Astrocyte (in vitro differentiated cells and primary cell): ENCODE data around the gene ARAP2. TPM values are rescaled to one million over a fixed set of nuclear protein-coding genes. Genes with fewer than 3 reads are reported as not detected.

Experiments used
- DNase-seq: peaks from one replicate; pipeline ENCODE4 v3.0.0-alpha.2; 2010; ENCODE audit warnings: low read depth
- FAIRE-seq: peaks from 2 replicates; lab custom pipeline; 2011; peaks lifted over from hg19 to GRCh38; lab: Jason Lieb, UNC
- H2AFZ ChIP-seq: 2 replicates; pipeline ENCODE4 v1.6.0; 2012; ENCODE audit warnings: low read depth, low read length, inconsistent platforms
- H3K27ac ChIP-seq: 2 replicates; pipeline ENCODE4 v1.5.1; 2011; ENCODE audit warnings: low read depth, low read length, inconsistent platforms
- H3K27me3 ChIP-seq: 2 replicates; pipeline ENCODE4 v1.6.0; 2011; ENCODE audit warnings: low read length, inconsistent platforms; ENCODE audit not compliant: insufficient read depth
- H3K36me3 ChIP-seq: 2 replicates; pipeline ENCODE4 v1.5.1; 2011; ENCODE audit warnings: low read length, inconsistent platforms; ENCODE audit not compliant: insufficient read depth
- H3K4me1 ChIP-seq: 2 replicates; pipeline ENCODE4 v1.5.1; 2011; ENCODE audit warnings: low read length, inconsistent platforms; ENCODE audit not compliant: insufficient read depth
- H3K4me2 ChIP-seq: 2 replicates; pipeline ENCODE4 v1.6.0; 2012; ENCODE audit warnings: low read length, inconsistent platforms
- H3K4me3 ChIP-seq: 2 replicates; pipeline ENCODE4 v1.5.1; 2011; ENCODE audit warnings: low read depth, mild to moderate bottlenecking, low read length, inconsistent platforms; ENCODE audit not compliant: insufficient read depth
- H3K79me2 ChIP-seq: 2 replicates; pipeline ENCODE4 v1.6.0; 2012; ENCODE audit warnings: mild to moderate bottlenecking, low read length, inconsistent platforms; ENCODE audit not compliant: insufficient read depth
- H3K9ac ChIP-seq: 2 replicates; pipeline ENCODE4 v1.6.0; 2012; ENCODE audit warnings: mild to moderate bottlenecking, low read length, inconsistent platforms
- H3K9me3 ChIP-seq: 2 replicates; pipeline ENCODE4 v1.5.1; 2012; ENCODE audit warnings: low read depth, mild to moderate bottlenecking, low read length, inconsistent platforms; ENCODE audit not compliant: insufficient read depth
- H4K20me1 ChIP-seq: 2 replicates; pipeline ENCODE4 v1.6.0; 2012; ENCODE audit warnings: low read length, inconsistent platforms; ENCODE audit not compliant: insufficient read depth
- H3K27ac Mint-ChIP-seq: one replicate; pipeline ENCODE4 v1.8.0; 2021; ENCODE audit warnings: mild to moderate bottlenecking, mixed read lengths; ENCODE audit not compliant: unreplicated experiment
- H3K27me3 Mint-ChIP-seq: one replicate; pipeline ENCODE4 v1.8.0; 2021; ENCODE audit warnings: low read depth, mixed read lengths; ENCODE audit not compliant: unreplicated experiment
- H3K36me3 Mint-ChIP-seq: one replicate; pipeline ENCODE4 v1.8.0; 2021; ENCODE audit warnings: low read depth, mixed read lengths; ENCODE audit not compliant: unreplicated experiment
- H3K4me1 Mint-ChIP-seq: one replicate; pipeline ENCODE4 v1.8.0; 2021; ENCODE audit warnings: low read depth, mixed read lengths; ENCODE audit not compliant: unreplicated experiment
- H3K4me3 Mint-ChIP-seq: one replicate; pipeline ENCODE4 v1.8.0; 2021; ENCODE audit warnings: mild to moderate bottlenecking, moderate library complexity, mixed read lengths; ENCODE audit not compliant: unreplicated experiment
- H3K9me3 Mint-ChIP-seq: one replicate; pipeline ENCODE4 v1.8.0; 2021; ENCODE audit warnings: mild to moderate bottlenecking, mixed read lengths; ENCODE audit not compliant: unreplicated experiment
- EZH2 ChIP-seq: IDR thresholded peaks from 2 replicates; pipeline ENCODE4 v1.6.1; 2012; ENCODE audit warnings: mild to moderate bottlenecking, low read length, inconsistent platforms; ENCODE audit not compliant: insufficient read depth
- total RNA-seq: library from RNA; stranded (reverse); gene quantifications from 2 replicates; pipeline ENCODE4 v1.2.1, GENCODE V29; 2021
- TF ChIP-seq, protein P1 (sequence below): IDR thresholded peaks from 2 replicates; pipeline ENCODE4 v1.5.1; 2011; ENCODE audit warnings: low read depth, mild to moderate bottlenecking, inconsistent platforms, low read length, moderate library complexity; ENCODE audit not compliant: insufficient read depth

ARAP2 gene
- total RNA-seq, 1 donor from 2014 or later = 9.6 TPM

GRCh38 chr4:36215627-36216026 lies 28.7 kb downstream of the ARAP2 start:
- Histone ChIP-seq H2AFZ (no peak overlapping the region), H3K4me3 (no peak overlapping the region), H3K9ac (no peak overlapping the region), H3K4me1 (no peaks in the 10 kb centered on the region), H3K4me2 (no peak overlapping the region), H4K20me1 (no peaks in the 10 kb centered on the region), H3K9me3 (no peaks in the 10 kb centered on the region), H3K79me2 (no peaks in the 10 kb centered on the region), H3K27me3 (no peaks in the 10 kb centered on the region), H3K36me3 (no peaks in the 10 kb centered on the region), H3K27ac (no peak overlapping the region)
- DNase-seq (no peak), FAIRE-seq (no peak)
- no peaks in the 10 kb centered on the region for H3K9me3 Mint-ChIP-seq
- H3K27me3 Mint-ChIP-seq = no peaks in the 10 kb centered on the region
- H3K4me1 Mint-ChIP-seq = no peaks in the 10 kb centered on the region
- H3K4me3 Mint-ChIP-seq = no peak overlapping the region
- H3K36me3 Mint-ChIP-seq = no peaks in the 10 kb centered on the region
- no peak overlapping the region for H3K27ac Mint-ChIP-seq
- TF ChIP-seq EZH2 = no peak
- TF ChIP-seq, protein P1, sequence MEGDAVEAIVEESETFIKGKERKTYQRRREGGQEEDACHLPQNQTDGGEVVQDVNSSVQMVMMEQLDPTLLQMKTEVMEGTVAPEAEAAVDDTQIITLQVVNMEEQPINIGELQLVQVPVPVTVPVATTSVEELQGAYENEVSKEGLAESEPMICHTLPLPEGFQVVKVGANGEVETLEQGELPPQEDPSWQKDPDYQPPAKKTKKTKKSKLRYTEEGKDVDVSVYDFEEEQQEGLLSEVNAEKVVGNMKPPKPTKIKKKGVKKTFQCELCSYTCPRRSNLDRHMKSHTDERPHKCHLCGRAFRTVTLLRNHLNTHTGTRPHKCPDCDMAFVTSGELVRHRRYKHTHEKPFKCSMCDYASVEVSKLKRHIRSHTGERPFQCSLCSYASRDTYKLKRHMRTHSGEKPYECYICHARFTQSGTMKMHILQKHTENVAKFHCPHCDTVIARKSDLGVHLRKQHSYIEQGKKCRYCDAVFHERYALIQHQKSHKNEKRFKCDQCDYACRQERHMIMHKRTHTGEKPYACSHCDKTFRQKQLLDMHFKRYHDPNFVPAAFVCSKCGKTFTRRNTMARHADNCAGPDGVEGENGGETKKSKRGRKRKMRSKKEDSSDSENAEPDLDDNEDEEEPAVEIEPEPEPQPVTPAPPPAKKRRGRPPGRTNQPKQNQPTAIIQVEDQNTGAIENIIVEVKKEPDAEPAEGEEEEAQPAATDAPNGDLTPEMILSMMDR = no peak

DNA sequence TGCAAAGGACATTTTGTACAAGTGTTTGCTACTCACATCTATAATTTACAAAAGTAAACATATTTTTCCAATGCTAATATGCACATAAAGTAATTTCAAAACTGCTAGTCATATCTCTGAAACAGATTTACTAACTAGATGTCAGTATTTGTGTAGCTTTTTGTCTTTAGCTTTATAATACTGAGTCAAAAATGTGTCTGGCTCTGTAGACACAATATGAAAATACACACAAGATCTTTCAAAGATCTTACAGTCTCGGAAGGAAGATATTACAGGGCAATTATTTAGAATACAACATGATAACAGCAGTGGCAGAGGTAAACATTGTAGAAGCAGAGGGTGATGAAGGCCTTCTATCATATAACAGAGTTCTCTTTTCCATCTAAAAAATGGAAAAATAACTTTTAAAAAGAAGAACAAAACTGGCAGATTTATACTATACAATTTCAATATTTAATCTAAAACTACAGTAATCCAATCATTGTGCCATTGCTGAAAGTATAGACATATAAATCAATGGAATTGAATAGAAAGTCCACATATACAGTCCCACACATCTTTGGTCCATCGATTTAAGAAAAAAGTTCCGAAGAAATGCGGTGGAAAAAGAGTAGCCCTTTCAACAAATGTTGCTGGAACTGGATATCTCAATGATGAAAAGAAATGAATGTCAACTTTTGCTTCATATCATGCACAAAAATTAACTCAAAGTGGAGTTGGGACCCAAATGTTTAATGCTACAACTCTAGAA lies 29.4 kb downstream of the ARAP2 start:
- H3K36me3 ChIP-seq = no peaks in the 10 kb centered on the region
- no peak overlapping the region for H3K4me3 ChIP-seq
- no peaks in the 10 kb centered on the region for H3K4me1 ChIP-seq
- H3K27me3 ChIP-seq = no peaks in the 10 kb centered on the region
- FAIRE-seq = no peak
- H3K9me3 ChIP-seq = no peaks in the 10 kb centered on the region
- no peak overlapping the region for H3K4me3 Mint-ChIP-seq
- H4K20me1 ChIP-seq = no peaks in the 10 kb centered on the region
- H3K4me2 ChIP-seq = no peak overlapping the region
- no peaks in the 10 kb centered on the region for H3K9me3 Mint-ChIP-seq
- no peak overlapping the region for H3K27ac ChIP-seq
- H3K36me3 Mint-ChIP-seq = no peaks in the 10 kb centered on the region
- H3K9ac ChIP-seq = no peak overlapping the region
- H3K4me1 Mint-ChIP-seq = no peaks in the 10 kb centered on the region
- no peak overlapping the region for H2AFZ ChIP-seq
- DNase-seq = no peak
- TF ChIP-seq, protein P1 = no peak
- TF ChIP-seq EZH2 = no peak
- no peak overlapping the region for H3K27ac Mint-ChIP-seq
- no peaks in the 10 kb centered on the region for H3K79me2 ChIP-seq
- H3K27me3 Mint-ChIP-seq = no peaks in the 10 kb centered on the region

DNA sequence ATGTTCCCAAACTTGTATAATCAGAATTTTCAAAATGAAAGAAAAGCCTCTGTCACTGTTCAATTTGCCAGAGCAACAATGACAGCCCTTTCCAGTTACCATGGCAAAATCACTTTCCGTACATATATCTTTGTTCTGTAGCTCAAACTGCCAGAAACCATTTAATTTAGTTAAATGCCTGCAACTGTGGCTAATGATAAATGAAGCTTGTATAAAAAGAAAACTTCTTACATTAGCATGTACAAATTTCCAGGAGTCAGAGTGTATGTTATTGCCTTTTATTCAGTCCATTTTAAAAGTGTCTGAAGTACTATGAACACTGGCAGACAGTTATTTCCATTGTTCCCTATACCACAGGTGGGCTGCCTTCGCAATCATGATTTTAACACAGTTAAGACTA lies 30.3 kb downstream of the ARAP2 start:
- Histone ChIP-seq H3K27ac (no peak overlapping the region), H4K20me1 (no peaks in the 10 kb centered on the region), H3K4me2 (no peak overlapping the region), H3K36me3 (no peaks in the 10 kb centered on the region), H3K9ac (no peak overlapping the region), H2AFZ (no peak overlapping the region), H3K27me3 (no peaks in the 10 kb centered on the region), H3K4me3 (no peak overlapping the region), H3K79me2 (no peaks in the 10 kb centered on the region), H3K9me3 (no peaks in the 10 kb centered on the region), H3K4me1 (no peaks in the 10 kb centered on the region)
- Mint-ChIP-seq H3K36me3 (no peaks in the 10 kb centered on the region), H3K9me3 (no peaks in the 10 kb centered on the region), H3K4me3 (no peak overlapping the region), H3K27ac (no peak overlapping the region), H3K27me3 (no peaks in the 10 kb centered on the region), H3K4me1 (no peaks in the 10 kb centered on the region)
- TF ChIP-seq EZH2 = no peak
- TF ChIP-seq, protein P1 = no peak
- DNase-seq (no peak), FAIRE-seq (no peak)
